ENCODE results near the gene TFRC.
"Not testable (repeated sequence)": the region's sequence is repeated elsewhere in the genome, so short reads cannot be mapped to it uniquely, and the experiment has no call there.

The TFRC gene

DNA sequence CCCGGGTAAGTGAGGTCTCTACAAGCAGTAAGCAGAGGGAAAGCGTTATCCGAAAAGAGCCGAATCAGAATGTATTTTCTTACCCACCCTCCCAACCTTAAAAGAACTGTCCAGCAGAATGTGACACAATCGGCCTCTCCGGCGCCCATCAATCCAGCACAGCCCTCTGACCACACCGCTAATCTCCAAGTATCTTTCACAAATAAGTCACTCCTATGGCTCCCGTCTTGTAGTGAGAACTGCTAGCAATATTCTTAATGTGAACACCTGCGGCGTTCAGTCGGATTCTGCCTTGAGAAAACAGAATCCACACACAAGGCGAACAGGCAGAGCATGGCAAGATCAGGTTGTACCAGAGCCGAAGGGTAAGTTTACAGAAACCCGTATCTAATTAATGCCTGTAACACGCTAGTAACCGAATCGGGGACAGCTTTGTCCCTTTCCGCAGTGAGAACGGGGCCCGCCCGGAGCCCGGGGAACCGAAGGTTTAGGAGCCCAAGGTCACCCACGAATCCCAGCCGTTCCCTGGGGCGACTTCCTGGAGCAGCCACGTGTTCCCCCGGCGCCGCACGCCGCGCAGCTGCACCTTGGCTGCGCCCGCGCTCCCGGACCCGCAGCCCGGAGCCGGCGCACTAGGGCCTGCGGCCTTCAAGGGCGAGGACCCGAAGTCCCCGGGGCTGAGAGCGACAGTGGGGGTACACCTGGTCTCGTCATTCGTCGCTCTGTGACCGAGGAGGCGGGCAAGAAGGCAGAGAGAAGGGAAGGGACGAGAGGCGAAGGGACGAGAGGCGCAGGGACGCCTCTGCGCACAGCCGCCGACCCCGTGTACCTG lies 672 bp downstream of the TFRC start:
- peak; percentile 41 for DNase-seq (ENCODE audit: low spot score)

DNA sequence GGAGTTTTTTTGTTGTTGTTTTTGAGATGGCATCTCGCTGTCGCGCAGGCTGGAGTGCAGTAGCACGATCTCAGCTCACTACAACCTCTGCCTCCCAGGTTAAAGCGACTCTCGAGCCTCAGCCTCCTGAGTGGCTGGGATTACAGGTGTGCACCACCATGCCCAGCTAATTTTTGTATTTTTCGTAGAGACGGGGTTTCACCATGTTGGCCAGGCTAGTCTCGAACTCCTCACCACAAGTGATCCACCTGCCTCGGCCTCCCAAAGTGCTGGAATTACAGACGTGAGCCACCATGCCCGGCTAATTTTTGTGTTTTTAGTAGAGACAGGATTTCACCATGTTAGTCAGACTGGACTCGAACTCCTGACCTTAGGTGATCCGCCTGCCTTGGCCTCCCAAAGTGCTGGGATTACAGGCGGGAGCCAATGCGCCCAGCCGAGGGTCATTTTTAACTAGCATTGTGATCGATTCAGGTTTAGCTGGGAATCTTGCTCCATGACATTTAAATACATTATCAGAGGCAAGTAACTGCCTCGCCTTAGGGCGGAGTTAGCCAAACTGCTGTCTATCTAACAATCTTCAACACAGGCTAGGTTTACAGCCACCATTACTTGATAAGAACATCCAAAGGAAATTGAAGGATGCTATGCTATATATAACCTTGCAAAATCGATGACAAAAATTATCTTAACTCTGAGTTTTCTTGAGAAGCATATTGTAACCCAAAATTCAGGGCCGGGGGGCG lies 1.6 kb downstream of the TFRC start:
- DNase-seq (ENCODE audit: low spot score): not testable (repeated sequence)

DNA sequence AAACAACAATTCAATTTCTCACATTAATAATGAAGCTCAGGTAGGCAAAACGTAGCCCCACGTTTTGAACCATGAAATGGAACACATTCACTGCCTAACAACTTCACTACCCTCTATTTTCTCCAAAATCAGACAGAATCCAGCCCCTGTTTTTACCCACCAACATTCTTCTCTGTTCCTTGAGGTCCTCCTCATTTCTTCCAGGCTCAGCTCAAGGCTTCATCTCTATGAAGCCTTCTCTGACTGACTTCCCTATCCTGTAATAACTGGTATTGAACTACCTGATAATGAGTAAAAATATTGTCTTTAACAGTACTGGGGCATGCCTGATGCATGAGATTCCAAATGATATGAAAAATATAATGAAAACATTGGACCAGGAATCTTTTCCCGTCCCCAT lies 2.2 kb downstream of the TFRC start:
- no peak for DNase-seq (ENCODE audit: low spot score)

DNA sequence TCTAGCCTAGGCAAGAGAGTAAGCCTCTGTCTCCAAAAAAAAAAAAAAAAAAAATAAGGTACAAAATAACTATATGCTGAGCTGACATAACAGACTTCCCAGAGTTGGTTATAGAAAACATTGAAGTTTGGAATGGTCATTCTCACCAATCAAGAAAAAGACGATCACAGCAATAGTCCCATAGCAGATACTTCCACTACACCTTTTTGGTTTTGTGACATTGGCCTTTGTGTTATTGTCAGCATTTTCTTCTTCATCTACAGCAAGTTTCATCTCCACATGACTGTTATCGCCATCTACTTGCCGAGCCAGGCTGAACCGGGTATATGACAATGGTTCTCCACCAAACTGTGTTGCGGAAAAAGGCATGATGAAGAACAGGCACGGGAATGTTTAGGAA lies 6.9 kb downstream of the TFRC start:
- DNase-seq (ENCODE audit: low spot score): no peak

DNA sequence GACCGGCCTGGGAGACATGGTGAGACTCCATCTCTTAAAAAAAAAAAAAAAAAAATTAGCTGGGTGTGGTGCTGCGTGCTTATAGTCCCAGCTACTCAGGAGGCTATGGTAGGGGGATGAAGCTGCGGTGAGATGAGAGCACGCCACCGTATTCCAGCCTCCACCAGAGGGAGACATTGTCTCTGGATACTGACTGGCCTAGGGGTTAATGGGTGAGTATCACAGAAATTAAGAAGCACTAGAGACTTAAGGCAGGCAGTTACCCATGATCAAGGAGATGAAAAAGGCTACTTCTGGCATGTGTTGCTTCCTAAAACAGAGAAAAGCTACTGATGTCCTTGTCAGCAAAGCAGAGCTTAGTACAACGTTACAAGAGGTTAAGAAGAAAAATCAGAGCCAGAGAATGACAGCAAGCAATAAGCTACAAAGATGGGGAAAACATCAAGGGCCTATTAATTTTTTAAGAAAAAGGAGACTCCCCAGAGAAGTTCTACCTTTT lies 8.6 kb downstream of the TFRC start:
- peak; percentile 83 for DNase-seq (ENCODE audit: low spot score)

DNA sequence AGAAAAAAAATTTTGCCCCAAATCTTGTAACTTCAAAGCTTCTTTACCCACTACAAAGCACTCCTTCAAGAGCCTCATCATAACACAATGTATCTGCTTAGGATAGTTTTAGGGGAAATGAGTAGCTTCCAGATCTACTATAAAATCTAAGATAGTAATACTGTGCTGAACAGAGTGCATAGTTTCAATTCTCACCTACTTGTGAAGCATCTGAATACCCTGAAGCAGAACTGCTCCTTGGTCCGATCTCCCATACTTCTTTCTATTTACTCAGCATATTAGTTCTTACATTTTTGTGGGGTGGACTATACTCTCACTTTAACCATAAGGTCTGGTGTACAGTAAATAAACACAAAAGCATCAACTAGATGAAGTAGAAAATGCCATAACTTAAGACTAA lies 9.6 kb downstream of the TFRC start:
- DNase-seq (ENCODE audit: low spot score): no peak

DNA sequence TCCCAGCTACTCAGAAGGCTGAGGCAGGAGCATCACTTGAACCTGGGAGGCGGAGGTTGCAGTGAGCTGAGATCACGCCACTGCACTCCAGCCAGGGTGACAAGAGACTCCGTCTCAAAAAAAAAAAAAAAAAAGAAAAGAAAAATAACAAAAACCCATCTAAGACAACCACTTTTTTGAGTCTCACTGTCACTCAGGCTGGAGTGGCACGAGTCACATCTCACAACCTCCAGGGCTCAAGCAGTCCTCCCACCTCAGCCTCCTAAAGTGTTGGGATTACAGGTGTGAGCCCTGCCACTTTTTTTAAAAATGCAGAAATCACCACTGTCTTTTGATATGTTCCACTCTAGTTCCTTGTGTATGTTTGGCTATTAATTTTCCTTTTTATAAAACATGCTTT lies 13.1 kb downstream of the TFRC start:
- DNase-seq (ENCODE audit: low spot score): not testable (repeated sequence)

DNA sequence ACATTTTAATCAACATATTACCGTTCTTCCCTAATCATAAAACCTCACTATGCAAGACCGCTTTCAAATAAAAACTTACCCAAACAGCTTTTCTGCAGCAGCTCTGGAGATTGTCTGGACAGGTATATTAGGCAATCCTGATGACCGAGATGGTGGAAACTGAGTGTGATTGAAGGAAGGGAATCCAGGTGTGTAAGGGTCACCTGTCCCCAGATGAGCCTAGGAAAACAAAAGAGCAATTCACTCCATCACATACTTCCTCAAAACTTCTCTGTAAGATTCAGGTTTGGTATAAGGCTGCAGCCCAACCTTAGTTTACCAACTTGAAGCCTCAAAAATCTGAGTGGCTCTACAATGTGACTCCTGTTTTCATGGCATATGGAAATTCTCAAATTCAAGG lies 14.5 kb downstream of the TFRC start:
- no peak for DNase-seq (ENCODE audit: low spot score)

DNA sequence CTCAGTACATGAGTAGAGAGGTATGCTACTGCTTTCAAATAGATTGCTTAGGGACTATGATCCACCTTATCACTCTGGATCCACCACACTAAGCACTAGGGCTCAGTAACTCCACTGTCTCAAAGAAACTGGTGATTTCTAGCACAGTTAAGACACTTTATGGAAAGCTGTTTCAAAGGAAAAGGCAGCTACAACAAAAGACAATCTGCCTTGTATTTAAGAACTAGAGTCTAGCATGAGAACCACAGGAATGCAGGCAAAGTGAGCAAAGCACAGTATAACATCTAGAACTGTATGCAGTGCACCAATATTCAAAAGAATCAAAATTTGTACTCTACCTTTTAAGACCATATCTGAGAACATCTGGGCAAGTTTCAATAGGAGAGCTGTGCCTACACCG lies 17.9 kb downstream of the TFRC start:
- DNase-seq (ENCODE audit: low spot score): no peak

DNA sequence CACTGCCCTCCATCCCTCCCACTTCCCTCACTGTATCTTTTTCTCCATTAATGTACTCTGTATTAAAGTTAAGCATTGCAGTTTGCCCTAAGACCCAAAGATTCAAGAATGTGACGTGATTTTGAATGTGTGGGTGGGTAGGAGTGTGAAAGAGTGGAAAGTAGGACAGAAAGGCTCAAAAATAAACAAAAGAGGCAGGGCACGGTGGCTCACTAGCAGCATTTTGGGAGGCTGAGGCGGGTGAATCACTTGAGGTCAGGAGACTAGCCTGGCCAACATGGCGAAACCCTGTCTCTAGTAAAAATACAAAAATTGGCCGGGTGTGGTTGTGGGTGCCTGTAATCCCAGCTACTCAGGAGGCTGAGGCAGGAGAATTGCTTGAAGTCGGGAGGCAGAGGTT lies 18.4 kb downstream of the TFRC start:
- no peak for DNase-seq (ENCODE audit: low spot score)

DNA sequence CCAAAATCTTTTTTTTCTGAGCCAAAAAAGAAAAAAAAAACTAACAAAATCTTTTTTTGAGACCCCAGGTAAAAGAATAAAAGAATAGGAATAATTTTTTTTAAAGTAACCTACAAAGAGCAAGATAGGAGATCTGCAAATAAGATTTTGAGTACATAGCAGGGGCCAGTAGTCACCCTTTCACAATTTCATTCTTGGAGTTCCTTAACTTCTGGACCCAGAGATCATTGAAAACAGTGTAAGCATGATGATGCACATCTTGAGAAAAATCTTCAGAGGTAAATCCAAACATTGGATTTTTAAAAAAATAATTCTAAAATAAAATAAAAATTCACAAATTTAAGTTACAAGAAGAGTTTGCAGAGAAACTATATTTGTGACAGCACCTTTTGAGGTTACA lies 18.8 kb downstream of the TFRC start:
- DNase-seq (ENCODE audit: low spot score): no peak

DNA sequence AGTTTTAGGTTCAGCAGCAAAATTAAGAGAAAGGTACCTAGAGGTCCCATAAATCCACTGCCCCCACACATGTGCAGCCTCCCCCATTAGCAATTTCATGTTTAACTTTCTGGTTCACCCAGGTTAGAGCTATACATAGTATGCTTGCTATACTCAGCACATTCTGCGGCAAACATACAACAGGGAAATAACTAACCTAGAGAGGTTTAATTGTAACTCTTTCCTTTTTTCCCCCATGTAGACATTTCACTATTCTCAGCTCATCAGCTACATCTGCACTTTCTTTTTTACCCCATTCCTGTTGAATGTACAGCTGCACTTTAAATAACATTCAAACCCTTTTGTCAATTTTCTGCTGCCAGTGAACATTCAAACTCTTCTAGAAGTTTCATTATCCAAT lies 21.1 kb downstream of the TFRC start:
- DNase-seq (ENCODE audit: low spot score): no peak

DNA sequence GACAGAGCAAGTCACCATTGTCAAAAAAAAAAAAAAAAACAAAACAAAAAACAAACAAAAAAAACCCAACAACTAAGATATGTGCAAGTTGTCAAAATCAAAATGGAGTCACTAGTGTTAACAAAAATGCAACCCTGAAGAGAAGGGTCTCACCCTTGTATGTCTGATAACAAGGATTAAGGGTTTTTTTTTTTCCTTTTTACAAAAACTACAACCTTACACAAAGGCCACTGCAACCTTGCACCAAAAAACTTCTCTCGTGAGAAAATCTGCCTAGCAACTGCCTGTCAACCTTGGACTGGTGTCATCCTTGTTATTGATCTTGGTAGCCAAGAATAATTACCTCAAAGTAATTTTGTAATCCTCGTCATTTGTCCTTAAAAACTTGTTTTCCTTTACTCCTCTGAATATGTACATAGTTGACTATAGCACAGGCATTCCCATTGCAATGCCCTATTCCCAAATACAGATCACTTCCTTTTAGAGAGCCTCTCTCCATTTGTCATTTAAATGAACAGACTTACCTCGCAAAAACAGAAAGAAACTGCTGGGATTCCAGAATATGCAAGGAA lies 24.0 kb downstream of the TFRC start:
- DNase-seq (ENCODE audit: low spot score): no peak

DNA sequence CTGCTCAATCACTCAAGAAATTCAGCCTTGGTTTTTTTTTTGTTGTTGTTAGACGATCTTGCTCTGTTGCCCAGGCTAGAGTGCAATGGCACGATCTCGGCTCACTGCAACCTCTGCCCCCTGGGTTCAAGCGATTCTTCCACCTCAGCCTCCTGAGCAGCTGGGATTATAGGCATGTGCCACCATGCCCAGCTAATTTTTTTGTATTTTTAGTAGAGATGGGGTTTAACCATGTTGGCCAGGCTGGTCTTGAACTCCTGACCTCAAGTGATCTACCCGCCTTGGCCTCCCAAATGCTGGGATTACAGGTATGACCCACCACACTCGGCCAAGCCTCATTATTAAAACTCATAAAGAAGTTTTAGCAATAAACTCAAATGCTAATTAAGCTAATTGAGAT lies 25.5 kb downstream of the TFRC start:
- DNase-seq (ENCODE audit: low spot score): not testable (repeated sequence)

DNA sequence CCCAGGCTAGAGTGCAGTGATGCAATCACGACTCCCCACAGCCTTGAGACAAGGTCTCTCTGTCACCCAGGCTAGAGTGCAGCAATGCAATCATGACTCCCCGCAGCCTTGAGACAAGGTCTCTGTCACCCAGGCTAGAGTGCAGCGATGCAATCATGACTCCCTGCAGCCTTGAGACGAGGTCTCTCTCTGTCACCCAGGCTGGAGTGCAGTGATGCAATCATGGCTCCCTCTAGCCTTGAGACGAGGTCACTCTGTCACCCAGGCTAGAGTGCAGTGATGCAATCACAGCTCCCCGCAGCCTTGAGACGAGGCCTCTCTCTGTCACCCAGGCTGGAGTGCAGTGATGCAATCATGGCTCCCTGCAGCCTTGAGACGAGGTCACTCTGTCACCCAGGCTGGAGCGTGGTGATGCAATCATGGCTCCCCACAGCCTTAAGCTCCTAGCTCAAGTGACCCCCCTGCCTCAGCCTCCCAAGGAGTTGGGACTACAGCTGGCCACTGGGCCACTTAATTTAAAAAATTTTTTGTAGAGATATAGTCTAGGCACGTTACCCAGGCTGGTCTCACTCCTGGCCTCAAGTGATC lies 26.1 kb downstream of the TFRC start:
- DNase-seq (ENCODE audit: low spot score): no peak

DNA sequence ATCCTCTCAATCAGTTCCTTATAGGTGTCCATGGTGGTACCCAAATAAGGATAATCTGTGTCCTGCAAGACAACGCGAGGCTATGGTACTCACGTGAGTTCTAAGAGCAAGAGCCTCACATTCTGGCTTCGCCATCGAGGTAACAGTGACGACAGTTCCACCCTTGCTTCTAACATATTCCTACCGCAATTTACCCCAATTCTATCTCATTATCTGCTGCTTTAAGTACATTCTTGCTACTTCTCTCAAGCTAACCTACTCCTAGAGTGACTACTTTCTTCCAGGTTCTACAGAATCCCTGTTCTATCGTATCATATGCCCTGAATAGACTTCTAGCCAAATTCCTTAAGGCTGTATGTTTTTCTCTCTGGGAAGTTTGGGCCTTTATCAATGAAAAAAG lies 26.6 kb downstream of the TFRC start:
- no peak for DNase-seq (ENCODE audit: low spot score)

DNA sequence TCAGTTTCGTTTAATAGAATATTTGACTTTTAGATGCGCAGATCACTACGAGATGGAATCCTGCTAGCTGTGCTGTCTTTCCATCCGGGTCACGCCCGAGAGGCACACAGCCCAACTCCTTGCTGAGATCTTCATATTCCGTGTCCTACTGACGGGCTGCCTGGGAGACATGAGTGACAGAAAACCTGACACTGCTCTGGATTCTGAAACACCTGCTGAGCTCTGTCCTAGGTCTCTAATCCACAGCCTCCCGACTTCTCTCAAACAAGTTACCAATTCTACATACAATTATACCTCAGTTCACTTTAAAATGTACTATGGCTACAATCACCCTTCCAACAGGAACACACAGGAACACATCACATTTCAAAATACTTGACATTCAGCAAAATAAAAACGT lies 27.2 kb downstream of the TFRC start:
- no peak for DNase-seq (ENCODE audit: low spot score)

DNA sequence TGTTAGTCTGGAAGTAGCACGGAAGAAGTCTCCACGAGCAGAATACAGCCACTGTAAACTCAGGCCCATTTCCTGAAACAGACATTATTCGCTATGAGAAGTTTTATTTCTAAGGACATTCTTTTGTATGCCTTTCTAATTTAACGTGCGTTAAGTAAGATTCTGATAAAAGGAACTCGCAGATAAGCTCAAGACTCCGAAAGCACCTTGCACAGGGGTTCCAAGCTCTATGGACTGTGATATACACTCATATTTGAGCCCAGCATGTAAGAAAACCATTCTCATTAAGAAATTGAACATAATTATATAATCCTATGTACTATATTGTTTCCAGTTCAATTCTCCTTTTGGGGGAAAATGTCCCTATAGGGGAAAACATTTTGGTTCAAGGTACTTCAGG lies 28.4 kb downstream of the TFRC start:
- DNase-seq (ENCODE audit: low spot score): no peak

DNA sequence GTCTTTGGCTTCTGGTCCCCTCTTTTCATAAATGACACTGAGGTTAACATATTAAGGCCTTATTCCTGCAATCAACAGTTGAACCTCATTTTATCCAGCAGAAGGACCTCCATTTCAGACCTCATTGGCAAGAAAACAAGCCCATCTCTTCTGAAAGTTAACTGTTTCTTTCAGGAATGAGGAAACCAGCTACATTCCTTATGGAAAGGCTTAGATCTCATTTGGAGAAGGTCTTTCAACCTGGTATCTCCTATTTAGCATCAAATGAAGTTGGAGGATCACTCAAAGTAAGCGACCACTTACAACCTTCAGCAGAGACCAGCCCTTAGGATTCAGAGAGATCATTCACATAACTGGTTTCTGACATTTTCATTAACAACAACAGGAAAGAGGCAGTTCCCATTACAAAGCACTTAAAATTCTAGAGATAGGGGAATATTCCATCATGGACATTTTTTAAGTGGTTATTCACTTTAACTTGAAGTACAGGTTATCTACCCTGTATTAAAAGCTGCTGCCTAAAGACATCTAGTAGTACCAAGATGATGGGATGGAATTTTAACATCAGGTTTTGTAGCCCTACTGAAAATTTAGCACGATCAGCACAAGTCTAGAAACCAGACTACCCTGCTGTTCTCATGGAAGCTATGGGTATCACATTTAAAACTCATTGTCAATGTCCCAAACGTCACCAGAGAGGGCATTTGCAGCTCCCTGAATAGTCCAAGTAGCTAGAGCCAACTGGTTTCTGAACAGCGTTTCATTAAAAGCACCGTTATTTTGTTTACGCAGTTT lies 30.4 kb downstream of the TFRC start:
- DNase-seq (ENCODE audit: low spot score): no peak

DNA sequence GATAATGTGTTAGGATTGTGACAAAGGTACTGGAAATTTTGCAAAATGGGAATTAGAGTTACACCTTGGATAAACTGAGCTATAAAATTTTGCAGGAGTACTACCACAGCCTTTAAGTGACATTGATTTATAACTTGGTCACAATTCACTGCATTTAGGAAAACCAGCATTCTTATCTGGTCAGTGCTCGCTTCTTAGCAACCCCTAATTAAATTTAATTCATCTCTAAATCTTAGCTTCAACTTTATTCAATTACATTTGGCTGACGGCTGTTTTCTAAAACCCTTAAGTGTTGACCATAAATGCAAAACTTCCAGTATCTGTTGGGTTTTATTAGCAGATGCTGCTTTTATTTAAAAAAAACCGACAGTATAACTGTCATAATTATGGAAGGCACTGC lies 31.3 kb downstream of the TFRC start:
- no peak for DNase-seq (ENCODE audit: low spot score)

DNA sequence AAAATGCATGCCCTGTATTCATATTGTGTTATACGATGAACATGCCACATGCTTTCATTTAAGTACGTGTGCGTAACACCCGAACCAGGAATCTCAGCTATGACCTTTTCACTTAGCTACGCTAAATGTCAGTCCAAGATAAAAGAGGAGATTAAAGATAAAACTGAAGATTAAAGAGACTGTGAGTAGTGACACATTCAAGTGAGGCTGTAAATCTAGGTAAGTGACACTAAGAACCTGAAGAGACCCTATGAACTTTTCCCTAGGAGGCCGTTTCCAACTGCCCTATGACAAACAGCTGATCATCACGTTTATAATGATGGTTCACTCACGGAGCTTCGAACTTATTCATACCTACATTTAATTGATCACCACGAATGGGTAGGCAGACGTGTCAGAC lies 32.2 kb downstream of the TFRC start:
- DNase-seq (ENCODE audit: low spot score): no peak

Data from pons (tissue), 1 donor.